ENCODE results near the gene EPB41L4A.
"Not testable (repeated sequence)": the region's sequence is repeated elsewhere in the genome, so short reads cannot be mapped to it uniquely, and the experiment has no call there.

EPB41L4A gene

DNA sequence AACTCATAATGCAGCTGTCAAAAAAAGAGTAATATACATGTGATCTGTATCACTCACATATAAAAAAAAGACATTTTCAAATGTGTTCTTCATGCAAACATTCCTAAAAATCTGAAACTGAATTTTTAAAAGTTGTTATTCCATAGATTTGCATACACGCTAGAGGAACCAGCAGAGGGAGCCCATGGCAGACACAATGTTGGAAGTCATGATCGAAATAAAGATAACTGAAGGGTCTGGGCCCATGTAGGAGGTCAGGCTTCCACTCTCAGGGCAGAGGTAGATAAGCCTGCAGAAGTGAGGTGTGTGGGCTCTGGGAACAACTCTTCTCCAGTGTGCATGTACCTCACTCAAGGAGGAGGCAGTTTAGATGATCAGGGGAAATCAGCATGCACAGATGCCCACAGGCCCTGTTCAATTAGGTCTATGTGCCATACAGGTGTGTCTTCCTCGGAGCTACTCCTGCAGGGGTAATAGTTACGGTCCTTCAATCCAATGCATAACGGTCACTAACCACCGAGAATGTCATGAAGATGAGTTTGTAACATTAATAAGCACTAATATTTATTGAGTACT is 208.6 kb downstream of the EPB41L4A start:
- no peak for DNase-seq (ENCODE audit: low read depth in 2 of 2)

DNA sequence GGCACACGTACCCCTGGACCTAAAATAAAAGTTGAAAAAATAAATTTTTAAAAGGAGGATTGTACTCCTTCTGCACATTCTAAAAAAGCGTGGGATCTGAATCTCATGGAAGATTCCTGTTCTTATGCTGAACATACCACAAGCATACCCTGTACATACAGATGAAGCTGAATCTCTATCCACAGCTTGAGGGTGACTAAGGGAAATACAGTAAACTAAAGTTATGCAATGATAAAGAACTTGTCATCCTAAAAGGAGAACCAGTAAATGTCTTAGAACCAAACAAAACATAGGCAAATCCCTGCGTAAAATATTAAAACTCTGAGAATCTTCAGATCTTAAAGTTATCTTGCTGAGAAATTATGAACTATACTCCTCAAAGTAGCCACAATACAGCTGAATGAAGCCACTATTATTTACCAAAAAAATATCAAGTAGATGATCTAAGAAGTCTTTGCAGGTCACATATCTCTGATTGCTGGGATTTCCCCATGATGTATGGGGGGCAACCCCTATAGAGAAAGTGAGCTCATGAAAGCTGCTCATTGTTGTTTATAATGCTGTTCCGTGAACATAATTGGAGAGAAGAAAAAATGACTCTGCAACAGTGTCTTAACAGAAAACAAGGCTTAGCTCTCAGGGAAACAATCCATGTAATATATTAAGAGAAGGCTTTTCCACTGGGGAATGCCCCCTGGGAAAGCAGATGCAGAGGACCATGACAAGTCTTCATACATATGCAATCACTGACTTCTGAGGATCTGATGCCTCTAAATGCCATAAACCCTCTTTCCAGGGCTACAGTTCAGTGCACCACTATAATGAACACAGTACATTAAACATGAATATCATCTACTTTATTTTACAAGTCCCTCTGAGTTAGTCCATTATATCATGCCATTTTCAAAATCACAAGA is 210.1 kb downstream of the EPB41L4A start:
- no peak for DNase-seq (ENCODE audit: low read depth in 2 of 2)

DNA sequence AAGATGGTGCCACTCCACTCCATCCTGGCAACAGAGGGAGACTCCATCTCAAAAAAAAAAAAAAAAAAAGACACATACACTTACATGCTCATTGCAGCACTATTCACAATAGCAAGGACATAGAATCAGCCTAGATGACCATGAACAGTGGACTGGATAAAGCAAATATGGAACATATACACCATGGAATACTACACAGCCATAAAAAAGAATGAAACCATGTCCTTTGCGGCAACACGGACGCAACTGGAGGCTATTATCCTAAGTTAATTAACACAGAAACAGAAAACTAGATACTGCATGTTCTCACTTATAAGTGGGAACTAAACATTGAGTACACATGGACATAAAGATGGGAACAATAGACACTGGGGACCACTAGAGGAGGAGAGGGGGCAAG is 210.9 kb downstream of the EPB41L4A start:
- not testable (repeated sequence) for DNase-seq (ENCODE audit: low read depth in 2 of 2)

DNA sequence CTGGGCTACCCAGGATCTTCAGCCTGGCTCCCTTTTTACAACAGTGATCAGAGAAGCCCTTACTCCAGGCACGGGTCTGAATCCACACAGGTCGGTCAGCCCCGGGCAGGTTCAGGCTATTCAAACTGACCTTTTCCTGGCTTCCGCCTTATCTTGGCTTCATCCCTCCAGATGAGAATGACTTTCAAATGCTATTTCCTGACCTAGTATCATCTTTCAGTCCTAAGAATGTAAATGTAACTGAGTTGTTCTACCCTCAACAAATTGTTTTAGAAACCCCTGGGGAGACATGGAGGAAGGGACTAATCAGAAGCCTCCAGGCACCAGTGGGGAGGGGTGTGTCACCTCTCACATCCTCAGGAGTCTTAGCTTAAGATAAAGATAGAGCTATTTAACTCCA is 213.2 kb downstream of the EPB41L4A start:
- DNase-seq (ENCODE audit: low read depth in 2 of 2), result no peak

DNA sequence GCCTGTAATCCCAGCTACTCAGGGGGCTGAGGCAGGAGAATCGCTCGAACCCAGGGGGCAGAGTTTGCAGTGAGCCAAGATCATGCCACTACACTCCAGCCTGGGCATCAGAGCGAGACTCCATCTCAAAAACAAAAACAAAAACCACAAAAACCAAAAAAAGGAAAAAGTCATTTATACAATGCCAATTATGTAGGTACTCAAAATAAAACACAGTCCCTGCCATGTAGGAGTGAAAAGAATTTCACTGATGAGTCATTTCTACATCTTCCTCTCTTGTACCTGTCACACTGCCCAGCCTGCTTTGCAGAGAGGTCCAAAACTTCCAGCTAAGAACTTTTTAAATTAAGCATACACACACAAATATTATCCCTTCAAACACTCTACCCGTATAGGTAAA is 215.8 kb downstream of the EPB41L4A start:
- no peak for DNase-seq (ENCODE audit: low read depth in 2 of 2)

DNA sequence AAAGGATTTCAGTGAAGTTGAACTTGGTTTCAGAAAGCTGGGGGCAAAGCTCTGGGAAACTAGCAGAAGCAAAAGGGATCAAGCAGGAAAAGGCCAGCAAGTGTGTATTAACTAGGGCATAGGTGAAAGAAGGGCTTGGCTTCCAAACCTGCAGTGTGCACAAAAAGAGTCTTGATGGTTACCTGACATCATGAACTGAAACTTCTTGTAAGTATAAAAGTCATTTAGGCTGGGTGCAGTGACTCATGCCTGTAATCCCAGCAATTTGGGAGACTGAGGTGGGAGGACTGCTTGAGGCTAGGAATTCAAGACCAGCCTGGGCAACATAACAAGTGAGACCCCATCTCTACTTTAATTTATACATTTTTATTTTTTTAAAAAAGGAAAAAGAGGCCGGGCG is 216.4 kb downstream of the EPB41L4A start:
- no peak for DNase-seq (ENCODE audit: low read depth in 2 of 2)

DNA sequence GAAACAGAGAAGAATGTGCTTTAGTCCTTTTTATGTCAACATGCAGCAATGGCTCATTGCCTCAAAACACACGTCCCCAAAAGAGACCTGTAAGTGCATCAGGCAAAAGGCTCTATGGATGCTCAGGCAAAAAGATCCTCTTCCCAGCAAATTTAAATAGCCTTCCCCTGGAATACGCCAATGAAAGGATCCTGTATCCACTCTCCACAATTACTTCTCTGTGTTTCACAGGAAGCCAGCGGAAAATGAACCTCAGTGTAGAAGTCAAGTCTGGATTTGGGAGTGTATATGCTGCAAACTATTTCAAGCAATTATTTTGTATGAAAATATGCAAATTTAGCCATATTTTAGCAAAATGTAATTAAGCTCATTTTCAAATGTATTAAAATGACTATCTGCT is 217.9 kb downstream of the EPB41L4A start:
- DNase-seq (ENCODE audit: low read depth in 2 of 2), result no peak

DNA sequence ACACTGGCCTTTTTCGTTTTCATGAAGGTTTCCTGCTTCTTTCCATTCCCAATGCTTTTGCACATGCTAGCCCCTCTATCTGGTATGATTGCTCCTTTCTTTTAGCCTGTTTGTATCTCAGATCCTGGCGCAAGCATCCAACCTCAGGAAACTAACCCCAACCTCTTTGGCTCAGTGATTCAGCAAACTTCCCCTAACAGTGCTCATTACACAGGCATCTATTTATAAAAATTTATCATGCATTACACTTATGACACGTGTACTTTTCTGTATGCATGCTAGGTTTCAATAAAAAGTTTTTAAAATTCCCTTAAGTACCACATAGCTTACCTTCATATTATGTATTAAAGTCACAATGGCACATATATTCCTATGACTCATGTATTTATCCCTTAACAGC is 218.9 kb downstream of the EPB41L4A start:
- DNase-seq (ENCODE audit: low read depth in 2 of 2), result no peak

DNA sequence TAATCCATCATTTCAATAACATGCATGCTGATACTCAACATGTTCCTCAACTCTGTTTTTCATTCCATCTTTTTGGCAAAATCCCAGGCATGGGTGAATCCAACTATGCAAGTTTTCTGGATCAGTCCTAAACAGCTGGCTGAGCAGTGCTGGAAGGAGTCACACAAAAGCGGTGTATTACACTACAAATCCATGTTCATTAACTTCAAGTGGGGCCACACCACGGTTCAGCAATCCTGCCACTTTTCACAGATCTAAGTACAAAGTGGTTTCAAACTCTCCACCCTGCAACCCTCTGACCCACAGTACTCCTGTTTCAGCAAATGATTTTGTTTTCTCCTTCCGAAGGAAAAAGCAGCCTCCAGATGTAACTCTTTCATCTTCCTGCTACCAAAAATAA is 222.5 kb downstream of the EPB41L4A start:
- no peak for DNase-seq (ENCODE audit: low read depth in 2 of 2)

DNA sequence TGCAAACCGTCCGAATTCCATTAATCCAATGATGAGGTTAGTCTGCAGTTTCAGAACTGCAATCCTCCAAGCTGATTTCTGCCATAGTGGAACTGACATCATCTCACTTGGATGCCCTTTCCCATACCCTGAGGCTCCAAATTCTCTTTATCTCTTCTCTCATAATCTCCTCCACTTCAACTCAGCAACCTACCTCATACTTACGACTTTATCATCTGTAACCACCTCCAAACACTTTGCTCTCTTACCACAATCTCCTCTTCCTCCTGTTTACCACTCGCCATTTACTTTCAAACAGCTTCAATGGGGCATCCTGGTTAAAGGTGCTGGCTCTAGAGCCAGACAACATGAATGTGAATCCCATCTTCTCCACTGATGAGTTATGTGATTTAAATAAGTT is 223.2 kb downstream of the EPB41L4A start:
- DNase-seq (ENCODE audit: low read depth in 2 of 2), result no peak

DNA sequence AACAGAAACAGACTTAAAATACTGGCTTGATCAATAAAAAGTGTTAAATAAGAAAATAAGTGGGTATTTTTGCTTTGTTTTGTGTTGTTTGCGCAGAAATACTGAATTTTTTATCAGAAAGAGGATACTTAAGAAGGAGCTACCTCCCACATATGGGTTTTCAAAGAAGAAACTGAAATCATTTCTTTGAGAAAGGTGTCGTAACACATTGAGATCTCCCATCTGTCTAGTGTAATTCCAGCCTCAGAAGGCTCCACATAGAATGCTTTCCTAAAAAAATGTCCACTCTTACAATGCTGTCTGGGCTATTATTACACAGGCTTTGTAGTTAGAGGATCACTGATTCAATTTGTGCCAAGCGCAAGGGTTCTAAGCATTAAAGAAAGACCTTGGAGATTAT is 226.2 kb downstream of the EPB41L4A start:
- DNase-seq (ENCODE audit: low read depth in 2 of 2), result no peak

DNA sequence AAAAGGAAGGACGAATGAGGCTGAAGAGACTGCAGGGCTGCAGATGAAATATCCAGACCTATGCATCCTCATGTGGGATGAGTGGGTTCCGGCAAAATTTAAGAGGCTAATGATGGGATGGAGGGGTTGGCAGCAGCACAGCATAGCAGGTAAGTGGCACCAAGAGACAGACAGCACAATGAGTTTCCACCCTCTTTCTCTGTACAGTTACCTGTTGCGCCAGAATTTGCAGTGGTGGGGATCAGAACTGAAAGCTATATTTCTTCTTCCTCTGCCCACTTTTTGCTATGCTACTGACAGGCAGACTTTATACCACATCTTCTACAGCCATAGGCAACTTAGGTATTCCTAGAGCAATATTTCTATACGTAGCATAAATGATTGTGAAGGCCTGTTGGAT is 227.0 kb downstream of the EPB41L4A start:
- no peak for DNase-seq (ENCODE audit: low read depth in 2 of 2)

DNA sequence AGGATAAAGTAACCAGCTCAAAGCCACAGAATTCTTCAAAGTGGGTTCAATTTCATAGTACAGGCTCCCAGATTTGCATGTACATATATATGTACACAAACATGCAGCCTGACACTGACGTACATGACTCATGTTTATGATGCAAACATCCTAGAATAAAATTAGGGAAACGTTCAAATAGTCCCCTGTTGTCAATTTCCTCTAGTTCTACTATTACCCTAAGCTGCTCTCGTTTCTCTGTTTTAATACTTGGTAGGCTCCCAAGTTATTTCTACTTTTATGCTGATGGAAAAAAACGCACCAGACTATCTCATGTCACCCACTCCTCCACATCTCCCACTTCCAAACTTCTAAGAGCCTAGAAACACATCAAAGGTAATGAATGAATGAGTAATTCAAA is 229.7 kb downstream of the EPB41L4A start:
- no peak for DNase-seq (ENCODE audit: low read depth in 2 of 2)

DNA sequence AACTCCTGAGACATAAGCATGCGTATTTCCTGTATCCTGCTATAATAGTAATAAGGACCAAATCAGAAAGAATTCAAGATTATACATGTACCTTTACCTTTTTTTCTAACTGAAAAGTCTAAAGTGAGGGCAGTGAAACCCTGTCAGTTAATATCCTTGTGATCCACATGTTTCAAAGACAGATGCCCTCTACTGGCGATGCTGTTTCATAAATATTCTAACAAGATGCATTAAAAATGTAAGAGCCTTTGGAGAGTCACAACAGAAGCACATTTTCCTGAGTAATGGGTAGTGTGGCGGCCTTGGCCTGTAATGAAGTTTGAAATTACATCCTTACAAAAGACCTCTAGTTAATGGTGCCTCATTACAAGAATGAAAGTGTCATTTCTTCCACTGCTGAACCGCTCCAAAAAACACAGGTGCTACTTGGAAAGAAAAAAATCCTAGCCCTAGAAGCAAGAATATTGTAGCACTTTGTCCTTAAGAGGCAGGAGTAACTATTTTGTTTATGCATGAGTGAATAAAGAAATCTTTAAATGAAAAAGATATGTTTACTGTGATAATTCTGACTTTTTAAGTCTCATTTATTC is 232.6 kb downstream of the EPB41L4A start:
- DNase-seq (ENCODE audit: low read depth in 2 of 2), result peak in 1 of 2 experiments; percentile 15

DNA sequence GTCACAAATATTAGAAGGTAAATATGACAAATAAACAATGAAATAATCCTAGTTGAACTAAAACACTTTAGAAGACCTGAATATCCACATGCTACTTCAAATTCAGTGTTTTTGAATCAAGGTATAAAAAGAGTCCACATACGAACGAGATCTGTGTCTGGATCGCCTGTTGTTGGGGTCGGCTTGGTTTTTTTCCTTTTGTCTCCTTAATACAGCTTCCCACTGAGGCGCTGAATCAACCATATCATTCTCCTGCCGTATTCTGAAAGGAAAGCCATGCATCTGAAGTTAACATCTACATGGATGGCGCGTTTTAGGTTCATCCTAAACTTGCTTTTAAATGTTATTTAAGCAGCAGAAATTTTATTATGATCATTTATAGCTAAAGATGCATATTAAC is 235.2 kb downstream of the EPB41L4A start:
- DNase-seq (ENCODE audit: low read depth in 2 of 2), result no peak

DNA sequence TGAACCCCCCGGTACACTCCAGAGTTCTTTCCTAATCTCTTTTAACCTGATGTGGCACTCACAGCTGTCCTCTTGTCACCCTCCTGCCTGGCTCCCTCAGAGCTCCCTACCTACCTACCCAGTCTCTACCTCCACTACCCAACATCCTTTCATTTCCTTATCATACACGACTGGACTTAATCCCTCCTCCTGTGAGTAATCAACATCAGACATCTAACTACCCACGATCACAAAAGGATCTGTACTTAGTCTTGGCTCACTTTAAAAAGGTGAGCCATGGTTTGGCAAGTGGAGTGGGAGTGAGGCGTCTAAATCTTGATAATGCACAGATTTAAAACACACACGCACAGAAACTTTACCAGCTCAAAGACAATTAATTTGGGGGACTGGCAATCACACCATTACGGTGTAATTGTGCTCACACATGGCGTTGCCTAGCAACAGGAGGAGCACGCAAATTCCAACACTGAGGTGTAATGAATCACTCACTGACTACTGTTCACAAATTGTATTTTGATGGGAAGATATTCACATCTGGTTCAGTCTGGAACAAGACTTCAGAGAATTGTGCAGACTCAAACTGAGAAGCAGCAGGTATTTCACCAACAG is 235.9 kb downstream of the EPB41L4A start:
- peak; percentile 22 to 31 for DNase-seq (ENCODE audit: low read depth in 2 of 2)

DNA sequence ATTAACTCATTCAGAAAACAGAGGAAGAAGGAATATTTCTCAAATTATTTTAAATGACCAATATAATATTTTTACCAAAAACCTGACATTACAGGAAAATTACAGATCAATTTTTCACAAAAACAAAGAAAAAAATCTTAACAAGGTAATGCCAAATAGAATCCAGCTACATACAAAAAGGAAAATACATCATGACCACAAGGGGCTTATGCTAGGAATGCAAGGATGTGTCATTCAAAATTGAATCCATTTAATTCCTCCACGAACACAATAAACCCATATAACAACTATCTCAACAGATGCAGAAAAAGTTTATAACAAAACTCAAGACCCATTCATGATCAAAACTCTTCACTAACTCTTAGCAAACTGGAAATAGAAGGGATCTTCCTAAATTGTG is 239.8 kb downstream of the EPB41L4A start:
- DNase-seq (ENCODE audit: low read depth in 2 of 2), result no peak

DNA sequence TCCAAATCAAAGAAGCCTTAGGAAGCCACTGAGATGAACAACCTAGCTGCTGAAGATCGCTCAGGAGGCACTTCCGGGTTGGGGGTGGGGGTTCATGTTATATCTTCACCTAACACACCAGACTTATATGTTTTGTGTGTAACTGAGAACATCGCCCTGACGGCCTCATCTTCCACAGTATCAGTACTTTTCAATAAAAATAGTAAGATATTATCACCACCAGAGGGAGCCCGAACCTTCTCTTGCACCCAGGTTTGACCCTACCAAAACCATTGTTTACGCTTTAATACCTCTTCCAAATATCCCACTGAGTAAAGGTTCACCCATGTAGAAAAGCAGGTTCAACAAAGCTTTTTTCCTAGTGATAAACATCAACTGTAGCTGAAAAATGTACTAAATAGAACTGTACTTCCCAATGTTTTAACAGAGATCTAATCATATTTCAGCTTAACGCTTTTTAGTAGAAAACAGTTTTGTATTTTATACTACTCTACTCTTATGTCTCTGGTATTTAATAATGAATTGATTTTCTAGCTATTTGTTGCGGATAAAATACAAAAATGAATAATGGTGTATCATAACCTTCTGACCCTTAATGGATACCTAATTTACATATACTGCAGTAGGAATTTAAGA is 244.0 kb downstream of the EPB41L4A start:
- peak in 1 of 2 experiments; percentile 15 for DNase-seq (ENCODE audit: low read depth in 2 of 2)

DNA sequence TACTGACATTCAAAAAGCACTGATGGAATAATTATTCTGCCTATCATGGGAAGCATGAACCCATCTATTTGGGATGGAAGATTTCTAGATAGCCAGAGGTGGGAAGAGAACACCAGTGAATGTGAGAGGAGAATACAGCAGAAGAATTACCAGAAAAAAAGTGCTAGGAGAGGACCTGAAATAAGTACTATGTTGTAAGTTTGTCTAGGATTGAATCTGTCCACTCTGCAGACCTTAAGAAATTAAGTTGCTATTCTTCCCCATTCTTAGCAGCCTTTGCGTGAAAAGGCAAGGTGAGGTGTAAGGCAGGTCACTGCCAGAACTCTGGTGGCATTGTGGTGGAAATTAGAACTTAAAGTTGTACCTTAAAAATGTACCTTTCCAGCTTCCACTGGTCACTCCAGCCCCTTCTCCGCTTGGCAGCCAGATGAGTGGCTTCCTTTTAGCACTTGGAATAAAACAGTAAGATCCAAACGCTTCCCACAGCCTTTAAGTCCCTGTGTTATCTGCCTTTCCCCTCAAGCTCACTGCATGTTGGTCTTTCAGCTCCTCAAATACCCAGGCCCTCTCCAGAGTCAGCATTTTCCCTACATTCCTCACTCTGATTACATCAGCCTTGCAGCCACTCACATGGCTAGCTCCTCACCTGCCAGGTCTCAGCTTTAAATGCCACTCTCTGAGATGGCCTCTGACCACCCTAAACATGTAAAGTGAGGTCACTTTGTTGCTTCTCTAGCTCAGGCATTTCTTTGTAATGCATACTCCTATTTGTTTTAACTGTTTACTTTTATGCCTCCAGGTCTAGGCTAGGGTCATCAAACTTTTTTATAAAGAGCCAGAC is 253.0 kb downstream of the EPB41L4A start:
- no peak for DNase-seq (ENCODE audit: low read depth in 2 of 2)

DNA sequence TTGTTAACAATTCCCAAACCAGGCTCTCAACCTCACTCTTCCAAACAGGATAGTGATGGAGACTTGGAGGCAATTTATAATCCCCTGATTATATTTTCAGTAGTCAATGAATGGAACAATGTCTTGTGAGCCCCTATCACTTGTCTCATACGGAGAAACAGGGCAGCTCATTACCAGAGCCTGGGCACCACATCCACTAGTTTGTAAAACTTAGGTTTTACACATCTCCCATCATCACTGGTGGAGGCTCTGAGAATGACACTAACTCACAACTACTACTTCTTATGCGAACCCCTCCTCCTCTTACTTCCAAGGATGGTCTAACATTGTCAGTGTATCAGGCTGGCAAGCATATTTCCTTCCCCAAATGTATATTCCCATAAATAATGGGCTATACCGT is 253.7 kb downstream of the EPB41L4A start:
- DNase-seq (ENCODE audit: low read depth in 2 of 2), result no peak

DNA sequence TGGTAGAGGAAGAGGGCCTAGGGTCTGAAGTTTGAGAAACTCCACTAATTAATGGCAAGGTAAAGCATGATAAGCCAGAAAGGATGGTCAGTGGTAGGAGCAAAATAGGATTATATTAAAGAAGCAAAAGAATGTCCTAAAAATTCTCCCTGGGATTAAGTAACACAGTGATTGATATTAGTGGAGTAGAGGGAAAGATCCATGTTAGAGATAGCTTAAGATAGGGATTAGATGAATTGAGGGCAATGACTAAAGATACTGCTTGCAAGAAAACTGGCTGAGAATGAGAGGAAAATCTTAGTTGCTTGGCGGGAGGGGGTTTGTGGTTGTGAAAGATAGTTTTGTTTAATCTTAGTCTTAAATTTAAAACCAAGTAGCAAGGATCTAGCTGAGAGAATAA is 255.6 kb downstream of the EPB41L4A start:
- DNase-seq (ENCODE audit: low read depth in 2 of 2), result no peak
